ENCODE measurements around the gene SEC24C. TPM values are rescaled to one million over a fixed set of nuclear protein-coding genes. Genes with fewer than 3 reads are reported as not detected.
"Not testable (repeated sequence)": the region's sequence is repeated elsewhere in the genome, so short reads cannot be mapped to it uniquely, and the experiment has no call there.

Gene SEC24C
- total and polyA plus RNA-seq, 8 donors: 23.3 to 42.5 (median 32.8) TPM

- TF ChIP-seq, protein P1, sequence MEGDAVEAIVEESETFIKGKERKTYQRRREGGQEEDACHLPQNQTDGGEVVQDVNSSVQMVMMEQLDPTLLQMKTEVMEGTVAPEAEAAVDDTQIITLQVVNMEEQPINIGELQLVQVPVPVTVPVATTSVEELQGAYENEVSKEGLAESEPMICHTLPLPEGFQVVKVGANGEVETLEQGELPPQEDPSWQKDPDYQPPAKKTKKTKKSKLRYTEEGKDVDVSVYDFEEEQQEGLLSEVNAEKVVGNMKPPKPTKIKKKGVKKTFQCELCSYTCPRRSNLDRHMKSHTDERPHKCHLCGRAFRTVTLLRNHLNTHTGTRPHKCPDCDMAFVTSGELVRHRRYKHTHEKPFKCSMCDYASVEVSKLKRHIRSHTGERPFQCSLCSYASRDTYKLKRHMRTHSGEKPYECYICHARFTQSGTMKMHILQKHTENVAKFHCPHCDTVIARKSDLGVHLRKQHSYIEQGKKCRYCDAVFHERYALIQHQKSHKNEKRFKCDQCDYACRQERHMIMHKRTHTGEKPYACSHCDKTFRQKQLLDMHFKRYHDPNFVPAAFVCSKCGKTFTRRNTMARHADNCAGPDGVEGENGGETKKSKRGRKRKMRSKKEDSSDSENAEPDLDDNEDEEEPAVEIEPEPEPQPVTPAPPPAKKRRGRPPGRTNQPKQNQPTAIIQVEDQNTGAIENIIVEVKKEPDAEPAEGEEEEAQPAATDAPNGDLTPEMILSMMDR (IDR thresholded peaks at IDR 0.05): no peak
- H3K4me1 ChIP-seq: peaks cover 0 to under 1% (median 0%) of the 10 kb centered on the region in 3 donors
- H3K4me3 ChIP-seq: no peak overlapping the region
- H3K27me3 ChIP-seq: no peaks in the 10 kb centered on the region
- 88 to 91% methylated on average over 5 of the region's 5 CpGs for whole genome bisulfite sequencing, 2 donors
- intact Hi-C loops (cut with DNase I): no loop called here
- ATAC-seq: no peak
- peak in 1 of 6 donors; percentile 32 for DNase-seq
- no peak overlapping the region for H3K27ac ChIP-seq
- peaks cover 10 to 86% (median 36%) of the 10 kb centered on the region in 3 donors for H3K36me3 ChIP-seq
- no peaks in the 10 kb centered on the region for H3K9me3 ChIP-seq
- no peak for FAIRE-seq
Measured at GRCh38 chr10:73793456-73793855, 49.3 kb downstream of the SEC24C start.

- H3K9me3 ChIP-seq; FAIRE-seq; ATAC-seq; intact Hi-C loops (cut with DNase I); H3K4me3 ChIP-seq; H3K27me3 ChIP-seq; H3K4me1 ChIP-seq; H3K27ac ChIP-seq: not testable (repeated sequence)
- WGBS, 2 donors: 93 to 94% methylated on average over 10 of the region's 10 CpGs
- peaks cover 10 to 80% (median 24%) of the 10 kb centered on the region in 3 donors for H3K36me3 ChIP-seq
- peak in 1 of 6 donors; percentile 13 for DNase-seq
Measured at GRCh38 chr10:73795491-73795890, 51.3 kb downstream of the SEC24C start.

DNA sequence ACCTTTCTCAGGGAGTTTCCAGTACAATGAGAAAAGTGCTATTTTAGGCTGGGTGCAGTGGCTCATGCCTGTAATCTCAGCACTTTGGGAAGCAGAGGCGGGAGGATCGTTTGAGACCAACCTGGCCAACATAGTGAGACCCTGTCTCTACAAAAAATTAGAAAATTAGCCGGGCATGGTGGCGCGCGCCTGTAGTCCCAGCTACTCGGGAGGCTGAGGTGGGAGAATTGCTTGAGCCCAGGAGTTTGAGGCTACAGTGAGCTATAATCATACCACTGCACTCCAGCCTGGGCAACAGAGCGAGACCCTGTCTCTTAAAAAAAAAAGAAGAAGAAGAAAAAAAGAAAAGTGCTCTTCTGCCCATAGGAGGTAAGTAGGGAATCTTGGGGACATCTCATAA lies 51.9 kb downstream of the SEC24C start:
- H3K4me3 ChIP-seq; intact Hi-C loops (cut with DNase I); H3K27me3 ChIP-seq; H3K9me3 ChIP-seq; FAIRE-seq; ATAC-seq; H3K4me1 ChIP-seq; H3K27ac ChIP-seq: not testable (repeated sequence)
- WGBS, 2 donors: 96 to 97% methylated on average over 8 of the region's 8 CpGs
- peaks cover 7 to 77% (median 24%) of the 10 kb centered on the region in 3 donors for H3K36me3 ChIP-seq
- peak in 1 of 6 donors; percentile 19 for DNase-seq

DNA sequence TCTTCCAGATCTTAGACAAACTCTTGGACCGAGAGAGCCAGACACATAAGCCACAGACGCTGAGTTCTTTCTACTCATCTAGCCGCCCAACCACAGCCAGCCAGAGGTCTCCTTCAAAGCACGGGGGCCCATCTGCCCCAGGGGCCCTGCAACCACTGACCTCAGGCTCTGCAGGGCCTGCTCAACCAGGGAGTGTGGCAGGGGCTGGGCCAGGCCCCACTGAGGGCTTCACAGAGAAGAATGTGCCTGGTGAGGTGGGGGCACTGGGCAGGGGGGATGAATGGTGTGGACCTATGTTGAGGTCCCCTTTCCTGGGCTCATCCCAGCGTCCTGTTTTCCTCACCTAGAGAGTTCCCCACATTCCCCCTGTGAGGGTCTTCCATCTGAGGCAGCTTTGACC lies 52.6 kb downstream of the SEC24C start:
- no peak overlapping the region for H3K4me3 ChIP-seq
- ATAC-seq (no peak), DNase-seq (peak in 1 of 6 donors; percentile 31), FAIRE-seq (no peak)
- H3K9me3 ChIP-seq: no peaks in the 10 kb centered on the region
- intact Hi-C loops (cut with DNase I): no loop called here
- H3K4me1 ChIP-seq: no peaks in the 10 kb centered on the region
- H3K27me3 ChIP-seq: no peaks in the 10 kb centered on the region
- TF ChIP-seq, protein P1 (IDR thresholded peaks at IDR 0.05): no peak
- WGBS, 2 donors: 85 to 87% methylated on average over 5 of the region's 5 CpGs
- peaks cover 4 to 77% (median 24%) of the 10 kb centered on the region in 3 donors for H3K36me3 ChIP-seq
- no peak overlapping the region for H3K27ac ChIP-seq

DNA sequence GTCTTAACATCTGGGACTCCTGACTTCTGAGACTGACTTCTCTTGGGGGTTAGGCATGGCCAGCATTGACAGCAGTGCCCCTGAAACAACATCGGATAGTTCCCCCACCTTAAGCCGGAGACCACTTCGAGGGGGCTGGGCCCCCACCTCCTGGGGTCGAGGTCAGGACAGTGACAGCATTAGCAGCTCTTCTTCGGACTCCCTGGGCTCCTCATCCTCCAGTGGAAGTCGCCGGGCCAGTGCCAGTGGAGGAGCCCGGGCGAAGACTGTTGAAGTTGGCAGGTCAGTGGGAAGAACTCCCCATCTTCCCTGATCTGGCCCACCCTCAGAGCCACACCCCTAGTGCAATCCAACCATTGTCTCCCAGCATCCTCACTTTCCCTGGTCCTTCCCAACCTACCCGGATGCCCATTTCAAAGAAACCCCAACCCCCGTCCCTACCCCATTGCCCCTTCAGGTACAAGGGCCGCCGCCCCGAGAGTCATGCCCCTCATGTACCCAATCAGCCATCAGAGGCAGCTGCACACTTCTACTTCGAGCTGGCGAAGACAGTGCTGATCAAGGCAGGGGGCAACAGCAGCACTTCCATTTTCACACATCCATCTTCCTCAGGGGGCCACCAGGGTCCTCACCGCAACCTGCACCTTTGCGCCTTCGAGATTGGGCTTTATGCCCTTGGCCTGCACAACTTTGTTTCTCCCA lies 53.3 kb downstream of the SEC24C start:
- H3K4me1 ChIP-seq: no peaks in the 10 kb centered on the region
- DNase-seq (peak in 1 of 6 donors; percentile 53), ATAC-seq (no peak), FAIRE-seq (no peak)
- no peaks in the 10 kb centered on the region for H3K27me3 ChIP-seq
- H3K27ac ChIP-seq: no peak overlapping the region
- peaks cover 0 to 75% (median 17%) of the 10 kb centered on the region in 3 donors for H3K36me3 ChIP-seq
- no peaks in the 10 kb centered on the region for H3K9me3 ChIP-seq
- intact Hi-C loops (cut with DNase I): no loop called here
- 85 to 93% methylated on average over 19 of the region's 19 CpGs for WGBS, 2 donors
- H3K4me3 ChIP-seq: no peak overlapping the region
- TF ChIP-seq, protein P1 (IDR thresholded peaks at IDR 0.05): no peak

GRCh38 chr10:73798087-73798486 lies 53.9 kb downstream of the SEC24C start:
- no peaks in the 10 kb centered on the region for H3K9me3 ChIP-seq
- H3K36me3 ChIP-seq: peaks cover 0 to 76% (median 11%) of the 10 kb centered on the region in 3 donors
- no peaks in the 10 kb centered on the region for H3K4me1 ChIP-seq
- FAIRE-seq (no peak), ATAC-seq (no peak), DNase-seq (peak in 1 of 6 donors; percentile 43)
- WGBS, 2 donors: 92 to 96% methylated on average over 6 of the region's 6 CpGs
- H3K27me3 ChIP-seq: no peaks in the 10 kb centered on the region
- H3K4me3 ChIP-seq: no peak overlapping the region
- TF ChIP-seq, protein P1 (IDR thresholded peaks at IDR 0.05): no peak
- no peak overlapping the region for H3K27ac ChIP-seq
- intact Hi-C loops (cut with DNase I): no loop called here
